Measurements from ENCODE around the gene BTG4.

BTG4 gene

GRCh38 chr11:111490496-111490895 is 21.7 kb downstream of the BTG4 start:
- DNase-seq (ENCODE audit: low read depth) = no peak

GRCh38 chr11:111483431-111483830 is 28.8 kb downstream of the BTG4 start:
- DNase-seq (ENCODE audit: low read depth) = no peak

GRCh38 chr11:111479666-111480065 is 32.5 kb downstream of the BTG4 start:
- DNase-seq (ENCODE audit: low read depth) = no peak

- no peak for DNase-seq (ENCODE audit: low read depth)
Measured at GRCh38 chr11:111477898-111478297, 34.3 kb downstream of the BTG4 start.

- no peak for DNase-seq (ENCODE audit: low read depth)
Measured at GRCh38 chr11:111476956-111477355, 35.2 kb downstream of the BTG4 start.

GRCh38 chr11:111476366-111476765 is 35.8 kb downstream of the BTG4 start:
- DNase-seq (ENCODE audit: low read depth) = no peak

GRCh38 chr11:111474432-111474831 is 37.8 kb downstream of the BTG4 start:
- no peak for DNase-seq (ENCODE audit: low read depth)

- no peak for DNase-seq (ENCODE audit: low read depth)
Measured at GRCh38 chr11:111472228-111472627, 40.0 kb downstream of the BTG4 start.

GRCh38 chr11:111469200-111469599 is 43.0 kb downstream of the BTG4 start:
- DNase-seq (ENCODE audit: low read depth) = no peak

- no peak for DNase-seq (ENCODE audit: low read depth)
Measured at GRCh38 chr11:111466615-111467014, 45.6 kb downstream of the BTG4 start.

GRCh38 chr11:111465400-111465799 is 46.8 kb downstream of the BTG4 start:
- DNase-seq (ENCODE audit: low read depth) = no peak

GRCh38 chr11:111463276-111463675 is 48.9 kb downstream of the BTG4 start:
- DNase-seq (ENCODE audit: low read depth) = no peak

GRCh38 chr11:111462329-111462728 is 49.9 kb downstream of the BTG4 start:
- DNase-seq (ENCODE audit: low read depth) = no peak

- no peak for DNase-seq (ENCODE audit: low read depth)
Measured at GRCh38 chr11:111461460-111462235, 50.5 kb downstream of the BTG4 start.

GRCh38 chr11:111460856-111461255 is 51.3 kb downstream of the BTG4 start:
- no peak for DNase-seq (ENCODE audit: low read depth)

- no peak for DNase-seq (ENCODE audit: low read depth)
Measured at GRCh38 chr11:111460340-111460739, 51.8 kb downstream of the BTG4 start.

- DNase-seq (ENCODE audit: low read depth) = no peak
Measured at GRCh38 chr11:111459506-111460270, 52.5 kb downstream of the BTG4 start.

GRCh38 chr11:111457731-111458368 is 54.3 kb downstream of the BTG4 start:
- DNase-seq (ENCODE audit: low read depth) = no peak

- DNase-seq (ENCODE audit: low read depth) = no peak
Measured at GRCh38 chr11:111456859-111457730, 55.1 kb downstream of the BTG4 start.

- no peak for DNase-seq (ENCODE audit: low read depth)
Measured at GRCh38 chr11:111456086-111456858, 55.9 kb downstream of the BTG4 start.

Measured in activated T-cell treated with anti-CD3 and anti-CD28 coated beads for 1 hour (primary cell).